IPS-20b (cell line): Measurements from ENCODE around the gene OR12D1.
"Not testable (repeated sequence)": the region's sequence is repeated elsewhere in the genome, so short reads cannot be mapped to it uniquely, and the experiment has no call there.

Source experiments
- H3K27ac ChIP-seq: one replicate; pipeline ENCODE4 v1.5.1; 2013; ENCODE audit warnings: low read length
- H3K27me3 ChIP-seq: 2 replicates; pipeline ENCODE4 v1.6.1; 2013; ENCODE audit warnings: mild to moderate bottlenecking, low read length, inconsistent platforms; ENCODE audit not compliant: insufficient read depth
- H3K36me3 ChIP-seq: 2 replicates; pipeline ENCODE4 v1.6.1; 2013; ENCODE audit warnings: low read depth, mild to moderate bottlenecking, inconsistent platforms, low read length, moderate library complexity; ENCODE audit not compliant: insufficient read depth
- H3K4me1 ChIP-seq: 2 replicates; pipeline ENCODE4 v1.6.1; 2013; ENCODE audit warnings: mild to moderate bottlenecking, control low read depth, inconsistent platforms, low read length, moderate library complexity; ENCODE audit not compliant: insufficient read depth
- H3K4me3 ChIP-seq: 2 replicates; pipeline ENCODE4 v1.5.1; 2013; ENCODE audit warnings: mild to moderate bottlenecking, low read length, inconsistent platforms
- H3K9ac ChIP-seq: 2 replicates; pipeline ENCODE4 v1.6.1; 2013; ENCODE audit warnings: low read depth, mild to moderate bottlenecking, inconsistent platforms, low read length, moderate library complexity
- H3K9me3 ChIP-seq: 2 replicates; pipeline ENCODE4 v1.6.1; 2013; ENCODE audit warnings: mild to moderate bottlenecking, low read depth, low read length, inconsistent platforms; ENCODE audit not compliant: insufficient read depth

The OR12D1 gene

DNA sequence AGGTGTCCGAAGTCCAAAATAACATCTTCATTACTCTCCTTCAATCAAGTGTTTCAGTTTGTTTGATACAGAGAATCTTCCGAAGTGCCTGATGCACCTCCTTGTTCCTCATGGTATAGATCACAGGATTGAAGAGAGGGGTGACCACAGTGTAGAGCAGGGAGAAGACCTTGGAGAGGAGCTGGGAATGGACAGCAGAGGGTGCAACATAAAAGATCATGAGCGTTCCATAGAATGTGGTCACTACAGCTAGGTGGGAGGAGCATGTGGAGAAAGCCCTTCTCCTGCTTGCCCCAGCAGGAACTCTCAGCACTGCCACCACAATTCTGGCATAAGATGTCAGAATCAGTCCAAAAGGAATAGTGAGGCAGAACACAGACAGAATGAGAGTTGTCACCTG lies 11.9 kb downstream of the OR12D1 start:
- H3K4me1 ChIP-seq: peaks cover 4% of the 10 kb centered on the region; the same call in 1 of the 2 replicates
- H3K27me3 ChIP-seq: no peaks in the 10 kb centered on the region
- no peaks in the 10 kb centered on the region for H3K36me3 ChIP-seq
- H3K4me3 ChIP-seq: no peak overlapping the region
- H3K9ac ChIP-seq: no peak overlapping the region
- no peak overlapping the region for H3K27ac ChIP-seq
- H3K9me3 ChIP-seq: no peaks in the 10 kb centered on the region

DNA sequence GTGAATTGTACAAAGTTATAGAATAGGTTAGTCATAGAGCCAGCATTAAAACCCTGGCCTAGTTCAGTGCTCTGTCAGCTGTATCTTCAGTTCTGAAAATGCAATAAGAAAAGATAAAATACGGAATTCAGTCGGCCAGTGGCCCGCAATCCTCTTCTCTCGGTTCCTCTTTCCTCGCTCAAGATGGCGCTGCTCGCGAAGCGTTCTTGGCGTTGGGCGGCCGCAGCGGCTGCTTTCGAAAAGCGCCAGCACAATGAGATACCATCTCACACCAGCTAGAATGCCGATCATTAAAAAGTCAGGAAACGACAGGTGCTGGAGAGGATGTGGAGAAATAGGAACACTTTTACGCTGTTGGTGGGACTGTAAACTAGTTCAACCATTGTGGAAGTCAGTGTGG lies 22.0 kb downstream of the OR12D1 start:
- not testable (repeated sequence) for H3K27ac ChIP-seq, H3K36me3 ChIP-seq, H3K9ac ChIP-seq, H3K9me3 ChIP-seq, H3K4me3 ChIP-seq, H3K27me3 ChIP-seq, H3K4me1 ChIP-seq

GRCh38 chr6:29439006-29439405 lies 24.3 kb downstream of the OR12D1 start, which contains the start of gene OR10C1:
OR10C1 (plus strand) TSS chr6:29439306; CDS start chr6:29440016, 710 bp downstream.
- H3K4me1 ChIP-seq: no peaks in the 10 kb centered on the region
- no peak within 1 kb of the TSS for H3K4me3 ChIP-seq
- no peak within 1 kb of the TSS for H3K9ac ChIP-seq
- H3K9me3 ChIP-seq: no peaks in the 10 kb centered on the region
- H3K36me3 ChIP-seq: no peaks in the 10 kb centered on the region
- H3K27ac ChIP-seq: no peak within 1 kb of the TSS
- no peaks in the 10 kb centered on the region for H3K27me3 ChIP-seq

- H3K27me3 ChIP-seq: no peaks in the 10 kb centered on the region
- H3K9ac ChIP-seq: no peak overlapping the region
- peaks cover 5% of the 10 kb centered on the region; the same call in 1 of the 2 replicates for H3K4me1 ChIP-seq
- H3K4me3 ChIP-seq: no peak overlapping the region
- no peaks in the 10 kb centered on the region for H3K9me3 ChIP-seq
- no peaks in the 10 kb centered on the region for H3K36me3 ChIP-seq
- H3K27ac ChIP-seq: no peak overlapping the region
These were observed 28.0 kb downstream of the OR12D1 start for GRCh38 chr6:29442719-29443118.

DNA sequence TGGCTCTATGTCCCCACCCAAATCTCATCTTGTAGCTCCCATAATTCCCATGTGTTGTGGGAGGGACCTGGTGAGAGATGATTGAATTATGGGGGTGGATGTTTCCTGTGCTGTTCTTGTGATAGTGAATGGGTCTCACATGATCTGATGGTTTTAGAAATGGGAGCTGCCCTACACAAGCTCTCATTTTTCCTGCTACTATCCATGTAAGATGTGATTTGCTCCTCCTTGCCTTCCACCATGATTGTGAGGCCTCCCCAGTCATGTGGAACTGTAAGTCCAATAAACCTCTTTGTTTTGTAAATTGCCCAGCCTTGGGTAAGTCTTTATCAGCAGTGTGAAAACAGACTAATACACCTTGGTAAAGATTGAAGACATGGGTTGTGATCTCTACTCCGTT lies 29.3 kb downstream of the OR12D1 start:
- not testable (repeated sequence) for H3K27me3 ChIP-seq, H3K36me3 ChIP-seq, H3K9me3 ChIP-seq

GRCh38 chr6:29447670-29448069 lies 32.9 kb downstream of the OR12D1 start:
- Histone ChIP-seq H3K36me3 (no peaks in the 10 kb centered on the region), H3K27me3 (no peaks in the 10 kb centered on the region), H3K9ac (no peak overlapping the region), H3K4me3 (no peak overlapping the region), H3K27ac (no peak overlapping the region), H3K9me3 (no peaks in the 10 kb centered on the region; the same call in 1 of the 2 replicates), H3K4me1 (peaks cover 5% of the 10 kb centered on the region; the same call in 1 of the 2 replicates)

More for the DNA sequence above, 29.3 kb downstream of the OR12D1 start:
- not testable (repeated sequence) for H3K27ac ChIP-seq, H3K9ac ChIP-seq, H3K4me1 ChIP-seq, H3K4me3 ChIP-seq

DNA sequence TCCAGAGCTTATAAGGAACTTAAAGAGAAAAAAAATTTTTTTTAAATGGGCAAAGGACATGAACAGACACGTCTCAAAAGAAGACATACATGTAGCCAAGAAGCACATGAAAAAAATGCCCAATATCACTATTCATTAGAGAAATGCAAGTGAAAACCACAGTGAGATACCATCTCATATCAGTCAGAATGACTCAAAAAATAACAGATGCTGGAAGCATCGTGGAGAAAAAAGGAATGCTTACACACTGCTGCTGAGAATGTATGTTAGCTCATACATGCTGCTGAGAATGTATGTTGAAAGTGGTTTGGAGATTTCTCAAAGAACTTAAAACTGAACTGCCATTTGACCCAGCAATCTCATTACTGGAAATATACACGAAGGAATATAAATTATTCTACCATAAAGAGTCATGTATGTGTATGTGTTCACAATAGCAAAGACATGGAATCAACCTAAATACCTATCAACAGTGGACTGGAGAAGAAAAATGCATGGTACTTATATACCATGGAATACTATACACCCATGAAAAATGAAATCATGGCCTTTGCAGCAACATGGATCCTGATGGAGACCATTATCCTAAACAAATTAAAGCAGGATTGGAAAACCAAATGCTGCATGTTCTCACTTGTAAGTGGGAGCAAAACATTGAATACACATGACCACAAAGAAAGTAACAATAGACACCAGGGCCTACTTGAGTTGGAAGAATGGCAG lies 36.9 kb downstream of the OR12D1 start:
- no peak overlapping the region for H3K4me3 ChIP-seq
- no peak overlapping the region for H3K9ac ChIP-seq
- H3K4me1 ChIP-seq: peaks cover 5% of the 10 kb centered on the region; the same call in 1 of the 2 replicates
- no peak overlapping the region for H3K27ac ChIP-seq
- H3K9me3 ChIP-seq: no peaks in the 10 kb centered on the region; the same call in 1 of the 2 replicates
- no peaks in the 10 kb centered on the region for H3K27me3 ChIP-seq
- no peaks in the 10 kb centered on the region for H3K36me3 ChIP-seq

GRCh38 chr6:29456971-29457370 lies 42.2 kb downstream of the OR12D1 start, which contains the start of the genes OR11A1 and OR2H1:
OR11A1 (minus strand) TSS chr6:29457071; CDS start chr6:29427641, 29,430 bp downstream.
OR2H1 (plus strand) TSS chr6:29457155; CDS start chr6:29461770, 4,615 bp downstream.
- H3K27ac ChIP-seq: no peak within 1 kb of the TSS
- no peaks in the 10 kb centered on the region for H3K9me3 ChIP-seq
- H3K27me3 ChIP-seq: no peaks in the 10 kb centered on the region
- H3K9ac ChIP-seq: no peak within 1 kb of the TSS
- no peaks in the 10 kb centered on the region for H3K4me1 ChIP-seq
- H3K36me3 ChIP-seq: no peaks in the 10 kb centered on the region
- no peak within 1 kb of the TSS for H3K4me3 ChIP-seq

DNA sequence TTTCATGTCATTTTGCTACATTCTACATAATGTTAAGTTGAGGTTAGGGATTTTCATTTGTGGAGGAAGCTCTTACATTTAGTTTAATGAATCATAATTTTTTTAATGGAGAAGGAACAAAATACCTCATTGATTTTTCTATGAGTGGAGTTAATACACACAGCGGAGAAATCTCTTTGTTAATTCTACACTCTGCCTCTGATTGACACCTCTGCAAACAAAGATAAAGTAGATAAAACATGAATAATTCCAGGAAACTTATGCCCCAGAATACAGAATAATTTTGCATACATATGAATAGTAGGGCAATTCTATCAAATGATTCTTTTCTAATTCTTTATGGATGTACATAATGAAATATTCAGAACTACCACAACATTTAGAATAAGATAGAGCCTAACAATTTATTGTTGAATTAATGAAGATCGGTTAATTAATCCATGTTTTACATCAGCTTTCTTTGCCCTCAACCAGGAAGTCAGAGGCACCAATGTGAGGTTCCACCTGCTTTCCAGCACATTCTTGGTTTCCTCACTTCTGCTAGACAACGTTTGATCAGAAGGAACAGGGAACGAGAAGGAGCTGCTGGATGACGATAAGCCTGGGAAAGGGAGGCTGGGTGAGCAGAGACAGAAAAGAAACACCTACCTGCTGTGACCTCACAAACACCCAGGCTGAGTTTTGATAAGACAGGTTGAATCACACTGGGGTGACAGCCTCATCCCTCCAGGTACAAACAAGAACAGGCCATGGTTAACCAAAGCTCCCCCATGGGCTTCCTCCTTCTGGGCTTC lies 46.5 kb downstream of the OR12D1 start:
- H3K9me3 ChIP-seq: no peaks in the 10 kb centered on the region
- H3K4me3 ChIP-seq: no peak overlapping the region

DNA sequence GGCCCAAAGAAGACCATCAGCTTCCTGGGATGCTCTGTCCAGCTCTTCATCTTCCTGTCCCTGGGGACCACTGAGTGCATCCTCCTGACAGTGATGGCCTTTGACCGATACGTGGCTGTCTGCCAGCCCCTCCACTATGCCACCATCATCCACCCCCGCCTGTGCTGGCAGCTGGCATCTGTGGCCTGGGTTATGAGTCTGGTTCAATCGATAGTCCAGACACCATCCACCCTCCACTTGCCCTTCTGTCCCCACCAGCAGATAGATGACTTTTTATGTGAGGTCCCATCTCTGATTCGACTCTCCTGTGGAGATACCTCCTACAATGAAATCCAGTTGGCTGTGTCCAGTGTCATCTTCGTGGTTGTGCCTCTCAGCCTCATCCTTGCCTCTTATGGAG lies 47.3 kb downstream of the OR12D1 start:
- H3K9ac ChIP-seq: no peak overlapping the region

More for the DNA sequence above, 46.5 kb downstream of the OR12D1 start:
- no peaks in the 10 kb centered on the region for H3K36me3 ChIP-seq
- H3K27me3 ChIP-seq: no peaks in the 10 kb centered on the region
- H3K27ac ChIP-seq: no peak overlapping the region
- H3K9ac ChIP-seq: no peak overlapping the region
- H3K4me1 ChIP-seq: no peaks in the 10 kb centered on the region

GRCh38 chr6:29465279-29465678 lies 50.6 kb downstream of the OR12D1 start:
- Histone ChIP-seq H3K4me3 (no peak overlapping the region), H3K27ac (no peak overlapping the region), H3K36me3 (no peaks in the 10 kb centered on the region), H3K9ac (no peak overlapping the region), H3K27me3 (no peaks in the 10 kb centered on the region), H3K9me3 (no peaks in the 10 kb centered on the region), H3K4me1 (no peaks in the 10 kb centered on the region)

More for the DNA sequence above, 47.3 kb downstream of the OR12D1 start:
- H3K9me3 ChIP-seq: no peaks in the 10 kb centered on the region
- H3K4me3 ChIP-seq: no peak overlapping the region
- no peaks in the 10 kb centered on the region for H3K36me3 ChIP-seq
- H3K27me3 ChIP-seq: no peaks in the 10 kb centered on the region
- no peaks in the 10 kb centered on the region for H3K4me1 ChIP-seq
- no peak overlapping the region for H3K27ac ChIP-seq
